ENCODE data around the gene TUT4. TPM values are rescaled to one million over a fixed set of nuclear protein-coding genes. Genes with fewer than 3 reads are reported as not detected.

Gene TUT4
- total and polyA plus RNA-seq, 2 experiments from 2014 or later, result 14.9 to 18.9 TPM

- Histone ChIP-seq H3F3A (ENCODE audit: insufficient read depth) (peaks cover 15% of the 10 kb centered on the region), H3K4me3 (no peak overlapping the region), H3K4me1 (ENCODE audit: insufficient read depth) (peaks cover 12% of the 10 kb centered on the region), H3K27me3 (replicated peaks; ENCODE audit: insufficient read depth) (no peaks in the 10 kb centered on the region), H3K9ac (no peak overlapping the region), H3K9me3 (ENCODE audit: low read depth) (no peaks in the 10 kb centered on the region), H4K20me1 (ENCODE audit: insufficient read depth) (no peaks in the 10 kb centered on the region), H3K79me2 (ENCODE audit: insufficient read depth) (peaks cover 82% of the 10 kb centered on the region), H3K36me3 (ENCODE audit: low read depth) (no peaks in the 10 kb centered on the region), H2AFZ (no peak overlapping the region), H3K9me2 (ENCODE audit: insufficient read depth) (no peaks in the 10 kb centered on the region), H3K4me2 (ENCODE audit: unreplicated experiment) (no peak overlapping the region), H3K27ac (no peak overlapping the region)
- TF ChIP-seq EZH2 (IDR thresholded peaks at IDR 0.05; ENCODE audit: insufficient read depth, poor library complexity, severe bottlenecking) (no peak), EZH2phosphoT487 (IDR thresholded peaks at IDR 0.05; ENCODE audit: insufficient read depth, low read depth) (no peak)
- DNase-seq, result no peak
- in situ Hi-C loops (cut with MboI), result no loop called here
Observed at GRCh38 chr1:52549267-52549666, 3.6 kb downstream of the TUT4 start.

- H3K36me3 ChIP-seq (ENCODE audit: low read depth), result no peaks in the 10 kb centered on the region
- no peak overlapping the region for H3K4me2 ChIP-seq (ENCODE audit: unreplicated experiment)
- no peaks in the 10 kb centered on the region for H3K27me3 ChIP-seq (replicated peaks; ENCODE audit: insufficient read depth)
- peaks cover 8% of the 10 kb centered on the region; the same call in 1 of the 2 replicates for H3K4me1 ChIP-seq (ENCODE audit: insufficient read depth)
- H3K4me3 ChIP-seq, result no peak overlapping the region
- peaks cover 5% of the 10 kb centered on the region for H3F3A ChIP-seq (ENCODE audit: insufficient read depth)
- H3K79me2 ChIP-seq (ENCODE audit: insufficient read depth), result peaks cover 99% of the 10 kb centered on the region
- 96 to 97% methylated on average over 5 of the region's 5 CpGs for WGBS, 2 experiments (ENCODE audit: low coverage in 1 of 2, low lambda C conversion rate in 2 of 2, missing lambda C conversion rate in 2 of 2)
- no peak overlapping the region for H3K27ac ChIP-seq
- in situ Hi-C loops (cut with MboI), result no loop called here
- DNase-seq, result no peak
- no peak overlapping the region for H3K9ac ChIP-seq
- H4K20me1 ChIP-seq (ENCODE audit: insufficient read depth), result no peaks in the 10 kb centered on the region
- no peak overlapping the region for H2AFZ ChIP-seq
- no peaks in the 10 kb centered on the region for H3K9me3 ChIP-seq (ENCODE audit: low read depth)
- H3K9me2 ChIP-seq (ENCODE audit: insufficient read depth), result no peaks in the 10 kb centered on the region
- TF ChIP-seq EZH2phosphoT487 (IDR thresholded peaks at IDR 0.05; ENCODE audit: insufficient read depth, low read depth), result no peak
- TF ChIP-seq EZH2 (IDR thresholded peaks at IDR 0.05; ENCODE audit: insufficient read depth, poor library complexity, severe bottlenecking), result no peak
Observed at GRCh38 chr1:52546852-52547251, 6.0 kb downstream of the TUT4 start.

- Histone ChIP-seq H3K4me3 (no peak overlapping the region), H3K9ac (no peak overlapping the region), H4K20me1 (ENCODE audit: insufficient read depth) (no peaks in the 10 kb centered on the region), H3K9me3 (ENCODE audit: low read depth) (no peaks in the 10 kb centered on the region), H3K27ac (no peak overlapping the region), H3K4me2 (ENCODE audit: unreplicated experiment) (no peak overlapping the region), H3K79me2 (ENCODE audit: insufficient read depth) (peaks cover 99% of the 10 kb centered on the region), H2AFZ (no peak overlapping the region), H3K9me2 (ENCODE audit: insufficient read depth) (no peaks in the 10 kb centered on the region), H3F3A (ENCODE audit: insufficient read depth) (no peaks in the 10 kb centered on the region), H3K36me3 (ENCODE audit: low read depth) (no peaks in the 10 kb centered on the region), H3K27me3 (replicated peaks; ENCODE audit: insufficient read depth) (no peaks in the 10 kb centered on the region), H3K4me1 (ENCODE audit: insufficient read depth) (no peaks in the 10 kb centered on the region)
- DNase-seq, result no peak
- WGBS, 2 experiments (ENCODE audit: low coverage in 1 of 2, low lambda C conversion rate in 2 of 2, missing lambda C conversion rate in 2 of 2), result 97% methylated on average over 8 of the region's 8 CpGs
- no peak for TF ChIP-seq EZH2phosphoT487 (IDR thresholded peaks at IDR 0.05; ENCODE audit: insufficient read depth, low read depth)
- no peak for TF ChIP-seq EZH2 (IDR thresholded peaks at IDR 0.05; ENCODE audit: insufficient read depth, poor library complexity, severe bottlenecking)
- in situ Hi-C loops (cut with MboI), result no loop called here
Observed at GRCh38 chr1:52544665-52545525, 8.0 kb downstream of the TUT4 start.

GRCh38 chr1:52542085-52542688, 10.7 kb downstream of the TUT4 start:
- H3K4me2 ChIP-seq (ENCODE audit: unreplicated experiment), result no peak overlapping the region
- H3F3A ChIP-seq (ENCODE audit: insufficient read depth), result no peaks in the 10 kb centered on the region
- H3K79me2 ChIP-seq (ENCODE audit: insufficient read depth), result peaks cover 100% of the 10 kb centered on the region
- H3K9me3 ChIP-seq (ENCODE audit: low read depth), result no peaks in the 10 kb centered on the region
- no peaks in the 10 kb centered on the region for H4K20me1 ChIP-seq (ENCODE audit: insufficient read depth)
- H2AFZ ChIP-seq, result no peak overlapping the region
- H3K9ac ChIP-seq, result no peak overlapping the region
- H3K27me3 ChIP-seq (replicated peaks; ENCODE audit: insufficient read depth), result no peaks in the 10 kb centered on the region
- TF ChIP-seq EZH2 (IDR thresholded peaks at IDR 0.05; ENCODE audit: insufficient read depth, poor library complexity, severe bottlenecking), result no peak
- no peak for TF ChIP-seq EZH2phosphoT487 (IDR thresholded peaks at IDR 0.05; ENCODE audit: insufficient read depth, low read depth)
- 92 to 93% methylated on average over 5 of the region's 5 CpGs for WGBS, 2 experiments (ENCODE audit: low coverage in 1 of 2, low lambda C conversion rate in 2 of 2, missing lambda C conversion rate in 2 of 2)
- no peaks in the 10 kb centered on the region for H3K36me3 ChIP-seq (ENCODE audit: low read depth)
- no peak overlapping the region for H3K4me3 ChIP-seq
- no peaks in the 10 kb centered on the region for H3K9me2 ChIP-seq (ENCODE audit: insufficient read depth)
- in situ Hi-C loops (cut with MboI), result no loop called here
- peak; percentile 8 for DNase-seq
- no peak overlapping the region for H3K27ac ChIP-seq
- H3K4me1 ChIP-seq (ENCODE audit: insufficient read depth), result no peaks in the 10 kb centered on the region
